ENCODE results near the gene LRRC45.

- no peak for TF ChIP-seq CTCF (conservative IDR thresholded peaks at IDR 0.05; ENCODE audit: low read depth, low read length)
- TF ChIP-seq EZH2 (IDR thresholded peaks at IDR 0.05; ENCODE audit: borderline replicate concordance, low read depth, low read length, poor library complexity, severe bottlenecking): no peak
Observed at GRCh38 chr17:82036634-82037091, 13.6 kb downstream of the LRRC45 start.
